Dedifferentiated amniotic fluid mesenchymal stem cell (primary cell): ENCODE results near the gene GDPD2.
"Not testable (repeated sequence)": the region's sequence is repeated elsewhere in the genome, so short reads cannot be mapped to it uniquely, and the experiment has no call there.

Experiments
- DNase-seq: peaks from one replicate; pipeline ENCODE4 v3.0.0-alpha.2; 2016; ENCODE audit errors: extremely low spot score

GDPD2 gene

DNA sequence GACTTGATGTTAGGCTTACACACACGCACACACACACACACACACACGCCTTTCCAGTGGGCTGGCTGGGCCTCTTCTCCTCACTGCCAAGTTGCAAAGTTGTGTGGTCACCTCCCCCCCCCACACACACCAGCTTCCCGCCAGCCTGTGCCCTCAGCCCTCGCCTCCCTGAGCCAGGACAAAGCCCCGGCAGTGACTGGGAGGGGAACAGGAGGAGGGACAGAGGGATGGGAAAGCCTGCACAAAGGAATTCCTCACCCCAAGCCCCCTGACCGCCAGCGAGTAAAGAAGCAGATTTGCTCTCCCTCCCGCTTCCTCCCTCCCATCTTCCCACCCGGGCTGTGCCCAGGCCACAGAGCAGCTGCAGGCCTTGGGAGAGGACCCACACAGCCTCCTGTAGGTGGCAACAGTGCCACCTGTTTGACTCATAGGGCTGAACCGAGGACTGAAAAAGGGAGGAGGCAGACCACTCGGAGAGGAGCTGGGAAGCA lies at the start of gene GDPD2:
TSS of gene GDPD2 (plus strand) at position 464 of the 491 bp plus-strand sequence. CDS start 1,671 bp downstream, outside the sequence.
- no peak for DNase-seq

GRCh38 chrX:70386235-70386634 lies 36.9 kb upstream of the GDPD2 start:
- DNase-seq = no peak

DNA sequence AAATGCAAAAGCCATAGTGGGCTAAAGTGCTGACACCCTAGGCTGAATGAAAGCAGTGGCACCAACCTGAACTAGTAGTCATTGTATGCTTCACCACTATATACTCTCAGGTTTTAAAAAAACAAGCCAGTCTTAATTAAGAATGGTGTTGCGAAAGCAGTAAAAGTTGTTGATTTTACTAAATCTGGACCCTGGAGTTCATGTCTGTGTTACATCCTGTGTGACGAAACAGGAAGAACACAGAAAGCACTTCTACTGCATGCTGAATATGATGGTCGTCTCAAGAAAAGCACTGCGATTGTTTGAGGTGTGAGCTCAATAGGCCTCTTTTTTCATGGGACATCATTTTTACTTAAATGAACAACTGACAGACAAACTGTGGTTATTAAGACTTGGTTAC lies 24.2 kb upstream of the GDPD2 start:
- DNase-seq = no peak

- not testable (repeated sequence) for DNase-seq
Observed at GRCh38 chrX:70400181-70400580, 22.9 kb upstream of the GDPD2 start.

- DNase-seq = no peak
Observed at GRCh38 chrX:70402721-70403120, 20.4 kb upstream of the GDPD2 start.

DNA sequence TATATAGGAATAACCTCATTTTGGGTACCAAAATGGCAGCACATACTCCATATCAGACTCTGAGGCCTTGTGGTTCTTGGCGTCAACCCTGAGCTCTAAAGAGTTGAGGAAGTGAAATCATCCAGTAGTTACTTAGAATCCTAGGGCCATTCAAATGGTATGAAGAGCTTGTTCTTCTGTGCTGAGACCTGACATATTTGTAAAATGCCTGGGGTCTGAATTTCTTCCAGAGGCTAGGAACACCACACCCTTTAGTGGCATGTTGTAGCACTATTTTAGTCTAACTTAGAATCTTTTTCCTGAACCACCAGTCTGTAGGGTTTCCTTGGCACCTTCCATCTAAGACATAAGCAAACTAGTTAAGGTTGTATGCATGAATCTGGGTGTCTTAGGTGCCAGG lies 18.1 kb upstream of the GDPD2 start:
- DNase-seq = no peak

DNA sequence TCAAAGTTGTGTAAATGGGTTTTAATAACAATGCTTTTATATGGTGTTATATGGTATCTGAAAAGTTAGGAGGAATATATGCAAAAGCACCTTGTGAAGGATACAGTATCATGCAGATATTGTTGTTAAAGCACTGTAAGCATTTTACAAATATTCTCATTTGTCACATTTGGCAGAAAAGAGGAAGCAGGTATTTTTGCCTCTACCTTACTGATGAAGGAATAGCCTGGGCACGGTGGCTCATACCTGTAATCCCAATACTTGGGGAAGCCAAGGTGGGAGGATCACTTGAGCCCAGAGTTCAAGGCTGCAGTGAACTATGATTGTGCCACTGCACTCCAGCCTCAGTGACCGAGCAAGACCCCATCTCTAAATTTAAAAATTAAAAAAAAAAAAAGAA lies 12.2 kb upstream of the GDPD2 start:
- DNase-seq = no peak

GRCh38 chrX:70411475-70411874 lies 11.6 kb upstream of the GDPD2 start:
- DNase-seq = no peak

GRCh38 chrX:70421618-70422017 lies 1.5 kb upstream of the GDPD2 start:
- DNase-seq = no peak

DNA sequence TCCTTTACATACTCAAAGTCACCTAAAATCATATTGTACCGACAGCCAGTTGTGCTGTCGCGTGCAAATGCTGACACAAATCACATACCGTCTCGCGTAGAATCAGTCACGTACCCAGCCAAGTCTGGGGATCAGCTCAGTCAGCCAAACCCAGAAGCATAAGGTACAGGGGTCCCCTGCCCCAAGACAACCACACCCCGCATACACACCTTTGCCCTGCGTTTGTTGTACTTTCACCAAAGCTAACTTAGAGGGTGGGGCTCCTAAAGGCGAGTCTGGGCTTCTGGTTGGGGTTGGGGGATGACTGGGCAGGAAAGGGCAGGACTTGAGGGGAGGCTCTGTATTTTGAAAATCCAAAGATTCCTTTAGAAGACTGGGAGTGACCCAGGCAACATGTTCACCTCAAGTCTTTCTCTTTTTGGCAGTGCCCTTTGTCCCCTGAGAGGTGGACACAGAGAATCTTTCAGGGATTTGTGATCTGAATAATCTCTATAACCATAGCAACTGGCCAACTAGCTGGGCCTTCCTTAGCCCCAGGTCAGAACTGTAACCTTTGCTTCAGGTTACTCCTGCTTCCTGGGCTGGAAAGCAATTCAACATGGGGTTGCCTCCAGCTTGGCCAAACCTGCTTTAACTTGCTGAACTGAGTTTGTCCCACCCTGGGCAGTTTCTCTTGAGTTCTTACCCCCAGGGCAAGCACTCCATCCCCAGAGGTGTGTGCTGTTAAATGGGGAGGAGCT lies 992 bp downstream of the GDPD2 start:
- DNase-seq = no peak

- no peak for DNase-seq
Observed at GRCh38 chrX:70424801-70425200, 1.7 kb downstream of the GDPD2 start.

DNA sequence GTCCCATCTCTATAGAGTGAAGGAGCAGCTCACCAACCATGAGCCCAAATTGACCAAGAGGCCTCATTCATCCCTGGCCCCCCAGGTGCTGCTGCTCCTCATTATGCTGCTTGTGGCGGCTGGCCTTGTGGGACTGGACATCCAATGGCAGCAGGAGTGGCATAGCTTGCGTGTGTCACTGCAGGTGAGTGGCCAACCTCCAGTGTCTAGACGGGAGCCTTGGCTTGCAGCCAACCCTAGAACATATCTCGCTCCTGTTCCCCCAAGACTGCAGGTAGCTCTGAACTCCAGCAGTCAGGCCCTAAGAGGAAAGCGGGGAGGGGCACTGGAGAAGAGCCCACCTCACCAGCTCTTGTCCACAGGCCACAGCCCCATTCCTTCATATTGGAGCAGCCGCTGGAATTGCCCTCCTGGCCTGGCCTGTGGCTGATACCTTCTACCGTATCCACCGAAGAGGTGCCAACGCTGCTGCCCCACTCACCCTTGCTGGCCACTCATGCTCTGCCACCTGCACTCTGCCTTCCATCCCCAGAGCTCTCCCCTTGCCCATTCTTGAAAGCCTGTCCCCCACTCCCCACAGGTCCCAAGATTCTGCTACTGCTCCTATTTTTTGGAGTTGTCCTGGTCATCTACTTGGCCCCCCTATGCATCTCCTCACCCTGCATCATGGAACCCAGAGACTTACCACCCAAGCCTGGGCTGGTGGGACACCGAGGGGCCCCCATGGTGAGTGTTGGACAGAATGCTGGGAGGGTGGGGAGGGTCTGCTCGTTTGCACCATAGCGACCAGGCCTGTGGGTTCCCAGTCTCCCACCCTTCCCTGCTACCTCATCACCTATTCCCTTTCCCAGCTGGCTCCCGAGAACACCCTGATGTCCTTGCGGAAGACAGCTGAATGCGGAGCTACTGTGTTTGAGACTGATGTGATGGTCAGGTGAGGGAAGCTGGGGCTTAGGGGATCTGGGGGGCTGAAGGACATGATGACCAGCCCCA lies 3.5 kb downstream of the GDPD2 start:
- no peak for DNase-seq

DNA sequence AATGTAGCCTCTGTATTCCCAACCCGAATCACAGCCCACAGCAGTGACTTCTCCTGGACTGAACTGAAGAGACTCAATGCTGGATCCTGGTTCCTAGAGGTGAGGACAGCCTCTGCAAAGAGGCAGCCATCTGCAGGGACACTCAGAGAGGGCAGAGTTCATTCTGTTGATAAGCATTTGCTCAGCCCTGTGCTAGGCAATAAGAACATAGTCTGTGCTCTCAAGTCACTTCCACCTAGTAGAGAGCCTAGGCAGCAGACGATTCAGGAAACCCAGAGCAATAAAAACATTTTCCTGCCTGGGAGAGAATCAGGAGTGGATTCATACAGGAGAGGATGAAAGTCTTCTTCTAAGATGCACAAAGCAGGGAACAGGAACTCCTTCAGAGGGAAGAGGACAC lies 4.3 kb downstream of the GDPD2 start:
- no peak for DNase-seq

- no peak for DNase-seq
Observed at GRCh38 chrX:70429759-70430158, 6.6 kb downstream of the GDPD2 start.

GRCh38 chrX:70432936-70433847 lies 10.1 kb downstream of the GDPD2 start:
- no peak for DNase-seq

GRCh38 chrX:70433848-70434351 lies 10.8 kb downstream of the GDPD2 start:
- no peak for DNase-seq

DNA sequence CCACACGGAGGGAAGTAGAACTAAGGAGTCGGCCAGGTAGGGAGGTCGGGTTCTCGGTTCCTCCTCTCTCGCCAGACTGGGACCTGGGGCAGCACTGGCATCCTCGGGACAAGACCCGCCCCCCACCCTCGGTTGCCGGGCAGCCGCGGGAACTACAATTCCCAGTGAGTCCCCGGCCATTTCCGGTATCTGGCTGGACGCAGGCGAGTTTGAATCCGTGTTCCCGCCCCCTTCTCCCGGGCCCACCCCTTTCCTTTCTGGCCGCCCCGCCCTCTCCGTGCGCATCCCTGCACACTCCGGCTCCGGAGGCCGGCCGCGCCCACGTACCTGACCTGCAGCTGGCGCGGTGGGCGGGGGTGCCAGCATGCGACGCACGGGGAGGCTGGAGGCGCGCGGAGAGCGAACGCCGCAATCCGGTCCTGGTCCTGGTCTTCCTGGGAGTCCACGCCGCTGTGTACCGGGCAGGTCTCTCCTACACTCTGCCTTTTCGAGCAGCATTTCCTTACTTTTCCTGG lies 11.3 kb downstream of the GDPD2 start:
- DNase-seq = peak; percentile 39

- DNase-seq = no peak
Observed at GRCh38 chrX:70434914-70435586, 11.9 kb downstream of the GDPD2 start.

GRCh38 chrX:70436343-70436742 lies 13.2 kb downstream of the GDPD2 start:
- DNase-seq = no peak

GRCh38 chrX:70437011-70437410 lies 13.9 kb downstream of the GDPD2 start:
- DNase-seq = no peak
